Activated CD4-positive, CD25-positive, alpha-beta regulatory T cell treated with anti-CD3 and anti-CD28 coated beads, Interleukin-2, amount 50 U/mL, for 16 hours (primary cell): ENCODE measurements around the gene DHRS12.
"Not testable (repeated sequence)": the region's sequence is repeated elsewhere in the genome, so short reads cannot be mapped to it uniquely, and the experiment has no call there.

Experiments
- DNase-seq: peaks from one replicate; pipeline ENCODE4 v3.0.0-alpha.2; 2020; ENCODE audit warnings: low read depth, low spot score

DHRS12 gene

GRCh38 chr13:51827254-51827653, 23.3 kb upstream of the DHRS12 start:
- DNase-seq = no peak

- no peak for DNase-seq
Observed at GRCh38 chr13:51826606-51827005, 22.6 kb upstream of the DHRS12 start.

GRCh38 chr13:51825681-51826254, 21.8 kb upstream of the DHRS12 start:
- no peak for DNase-seq

GRCh38 chr13:51825165-51825592, 21.2 kb upstream of the DHRS12 start:
- no peak for DNase-seq

GRCh38 chr13:51824712-51825111, 20.7 kb upstream of the DHRS12 start:
- not testable (repeated sequence) for DNase-seq

- DNase-seq = no peak
Observed at GRCh38 chr13:51823863-51824262, 19.9 kb upstream of the DHRS12 start.

- DNase-seq = no peak
Observed at GRCh38 chr13:51823359-51823758, 19.4 kb upstream of the DHRS12 start.

GRCh38 chr13:51822106-51822815, 18.3 kb upstream of the DHRS12 start:
- no peak for DNase-seq

- no peak for DNase-seq
Observed at GRCh38 chr13:51821606-51822005, 17.6 kb upstream of the DHRS12 start.

GRCh38 chr13:51820016-51820597, 16.1 kb upstream of the DHRS12 start:
- DNase-seq = no peak

- no peak for DNase-seq
Observed at GRCh38 chr13:51819544-51819943, 15.6 kb upstream of the DHRS12 start.

- no peak for DNase-seq
Observed at GRCh38 chr13:51818781-51819511, 15.0 kb upstream of the DHRS12 start.

- DNase-seq = no peak
Observed at GRCh38 chr13:51818276-51818675, 14.3 kb upstream of the DHRS12 start.

GRCh38 chr13:51817717-51818116, 13.8 kb upstream of the DHRS12 start:
- no peak for DNase-seq

GRCh38 chr13:51816604-51817249, 12.8 kb upstream of the DHRS12 start:
- no peak for DNase-seq

GRCh38 chr13:51815848-51816247, 11.9 kb upstream of the DHRS12 start:
- no peak for DNase-seq

- DNase-seq = no peak
Observed at GRCh38 chr13:51814825-51815650, 11.1 kb upstream of the DHRS12 start.

GRCh38 chr13:51814071-51814470, 10.1 kb upstream of the DHRS12 start:
- DNase-seq = no peak

- no peak for DNase-seq
Observed at GRCh38 chr13:51811920-51812451, 8.0 kb upstream of the DHRS12 start.

GRCh38 chr13:51811046-51811445, 7.1 kb upstream of the DHRS12 start:
- no peak for DNase-seq

- no peak for DNase-seq
Observed at GRCh38 chr13:51808811-51809210, 4.8 kb upstream of the DHRS12 start.
